OCI-LY1 (cell line): ENCODE data around the gene KIRREL3.

Experiments used
- H2AFZ ChIP-seq: fragments of 200-600 bp; sonication (generic), shearing (Covaris generic); 2 replicates; pipeline ENCODE4 v1.6.0; 2014; ENCODE audit warnings: antibody characterized with exemption, mild to moderate bottlenecking, low read length
- H3F3A ChIP-seq: fragments of 200-600 bp; sonication (generic), shearing (Covaris generic); 2 replicates; pipeline ENCODE4 v1.6.0; 2014; ENCODE audit warnings: mild to moderate bottlenecking, antibody characterized with exemption, low read length, moderate library complexity; ENCODE audit not compliant: insufficient read depth
- H3K27ac ChIP-seq: fragments of 200-600 bp; sonication (generic); 2 replicates; pipeline ENCODE4 v1.5.1; 2014; ENCODE audit warnings: low read length, mixed run types, mild to moderate bottlenecking, low read depth; ENCODE audit not compliant: poor library complexity, severe bottlenecking
- H3K27me3 ChIP-seq: fragments of 200-600 bp; sonication (generic); 2 replicates; pipeline ENCODE4 v1.6.0; 2014; ENCODE audit warnings: antibody characterized with exemption, mild to moderate bottlenecking, low read length, moderate library complexity; ENCODE audit not compliant: insufficient read depth
- H3K36me3 ChIP-seq: fragments of 200-600 bp; sonication (generic); 2 replicates; pipeline ENCODE4 v1.6.1; 2014; ENCODE audit warnings: mild to moderate bottlenecking, antibody characterized with exemption, low read length, moderate library complexity, mixed read lengths; ENCODE audit not compliant: insufficient read depth
- H3K4me1 ChIP-seq: fragments of 200-600 bp; sonication (generic); 2 replicates; pipeline ENCODE4 v1.5.1; 2014; ENCODE audit warnings: mild to moderate bottlenecking, low read length, moderate library complexity; ENCODE audit not compliant: insufficient read depth, severe bottlenecking
- H3K4me2 ChIP-seq: fragments of 200-600 bp; sonication (generic), shearing (Covaris generic); 2 replicates; pipeline ENCODE4 v1.6.1; 2014; ENCODE audit warnings: low read length
- H3K4me3 ChIP-seq: fragments of 200-600 bp; sonication (generic); 2 replicates; pipeline ENCODE4 v1.5.1; 2014; ENCODE audit warnings: low read length, low read depth, mild to moderate bottlenecking, mixed read lengths; ENCODE audit not compliant: poor library complexity, severe bottlenecking
- H3K79me2 ChIP-seq: fragments of 200-600 bp; shearing (Covaris generic); 2 replicates; pipeline ENCODE4 v1.6.1; 2016; ENCODE audit warnings: mixed run types, low read length, mixed read lengths; ENCODE audit not compliant: insufficient read depth
- H3K9ac ChIP-seq: fragments of 200-600 bp; sonication (generic), shearing (Covaris generic); 2 replicates; pipeline ENCODE4 v1.6.1; 2014; ENCODE audit warnings: mild to moderate bottlenecking, low read length, mixed read lengths
- H3K9me2 ChIP-seq: fragments of 200-600 bp; sonication (generic), shearing (Covaris generic); 2 replicates; pipeline ENCODE4 v1.6.1; 2014; ENCODE audit warnings: low read depth, mild to moderate bottlenecking, low read length, mixed read lengths
- H3K9me3 ChIP-seq: fragments of 200-600 bp; shearing (Covaris generic); 2 replicates; pipeline ENCODE4 v1.6.1; 2014; ENCODE audit warnings: low read length, mixed read lengths
- H4K20me1 ChIP-seq: fragments of 200-600 bp; sonication (generic), shearing (Covaris generic); 2 replicates; pipeline ENCODE4 v1.6.0; 2016; ENCODE audit warnings: mild to moderate bottlenecking, low read length; ENCODE audit not compliant: insufficient read depth
- EZH2 ChIP-seq: fragments of 200-600 bp; sonication (generic), shearing (Covaris generic); IDR thresholded peaks from 2 replicates; pipeline ENCODE4 v1.8.0; 2017; ENCODE audit warnings: borderline replicate concordance, mixed run types, mild to moderate bottlenecking, antibody characterized with exemption, low read length, moderate library complexity, mixed read lengths
- TF ChIP-seq, protein P1 (sequence below): fragments of 200-600 bp; sonication (generic), shearing (Covaris generic); IDR thresholded peaks from 2 replicates; pipeline ENCODE4 v1.5.1; 2017; ENCODE audit warnings: mild to moderate bottlenecking, antibody characterized with exemption, low read length, moderate library complexity, mixed read lengths

The KIRREL3 gene

GRCh38 chr11:126628790-126629621, 371.6 kb downstream of the KIRREL3 start:
- H3K9ac ChIP-seq, result no peak overlapping the region
- H4K20me1 ChIP-seq, result no peaks in the 10 kb centered on the region
- H3K36me3 ChIP-seq, result no peaks in the 10 kb centered on the region
- H3K79me2 ChIP-seq, result no peaks in the 10 kb centered on the region
- H3K27me3 ChIP-seq, result no peaks in the 10 kb centered on the region
- H3F3A ChIP-seq, result no peaks in the 10 kb centered on the region
- TF ChIP-seq, protein P1, sequence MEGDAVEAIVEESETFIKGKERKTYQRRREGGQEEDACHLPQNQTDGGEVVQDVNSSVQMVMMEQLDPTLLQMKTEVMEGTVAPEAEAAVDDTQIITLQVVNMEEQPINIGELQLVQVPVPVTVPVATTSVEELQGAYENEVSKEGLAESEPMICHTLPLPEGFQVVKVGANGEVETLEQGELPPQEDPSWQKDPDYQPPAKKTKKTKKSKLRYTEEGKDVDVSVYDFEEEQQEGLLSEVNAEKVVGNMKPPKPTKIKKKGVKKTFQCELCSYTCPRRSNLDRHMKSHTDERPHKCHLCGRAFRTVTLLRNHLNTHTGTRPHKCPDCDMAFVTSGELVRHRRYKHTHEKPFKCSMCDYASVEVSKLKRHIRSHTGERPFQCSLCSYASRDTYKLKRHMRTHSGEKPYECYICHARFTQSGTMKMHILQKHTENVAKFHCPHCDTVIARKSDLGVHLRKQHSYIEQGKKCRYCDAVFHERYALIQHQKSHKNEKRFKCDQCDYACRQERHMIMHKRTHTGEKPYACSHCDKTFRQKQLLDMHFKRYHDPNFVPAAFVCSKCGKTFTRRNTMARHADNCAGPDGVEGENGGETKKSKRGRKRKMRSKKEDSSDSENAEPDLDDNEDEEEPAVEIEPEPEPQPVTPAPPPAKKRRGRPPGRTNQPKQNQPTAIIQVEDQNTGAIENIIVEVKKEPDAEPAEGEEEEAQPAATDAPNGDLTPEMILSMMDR, result no peak
- no peak for TF ChIP-seq EZH2
- no peaks in the 10 kb centered on the region for H3K9me3 ChIP-seq
- no peak overlapping the region for H3K4me2 ChIP-seq
- no peak overlapping the region for H3K27ac ChIP-seq
- no peaks in the 10 kb centered on the region for H3K4me1 ChIP-seq
- no peak overlapping the region for H2AFZ ChIP-seq
- H3K9me2 ChIP-seq, result no peaks in the 10 kb centered on the region
- no peak overlapping the region for H3K4me3 ChIP-seq

DNA sequence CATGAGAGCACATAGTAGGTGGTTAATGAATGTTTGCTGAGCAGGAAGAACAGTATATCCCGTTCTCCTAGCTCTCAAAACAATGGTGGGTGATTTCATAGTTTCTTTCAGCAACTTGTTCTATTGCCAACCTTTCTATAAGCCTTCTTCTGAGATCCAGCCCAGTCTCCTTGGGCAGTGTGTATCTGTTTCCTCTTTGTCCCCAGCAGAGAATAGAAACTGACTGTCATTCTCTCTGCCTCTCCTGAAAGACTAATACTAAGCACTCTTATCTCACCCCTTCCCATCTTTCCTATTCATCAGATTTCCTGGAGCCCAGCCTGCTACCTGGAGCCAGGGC, 372.1 kb downstream of the KIRREL3 start:
- no peak overlapping the region for H3K4me3 ChIP-seq
- H2AFZ ChIP-seq, result no peak overlapping the region
- H3K4me2 ChIP-seq, result no peak overlapping the region
- no peaks in the 10 kb centered on the region for H3K4me1 ChIP-seq
- H4K20me1 ChIP-seq, result no peaks in the 10 kb centered on the region
- no peak overlapping the region for H3K9ac ChIP-seq
- no peak overlapping the region for H3K27ac ChIP-seq
- H3K36me3 ChIP-seq, result no peaks in the 10 kb centered on the region
- no peaks in the 10 kb centered on the region for H3K27me3 ChIP-seq
- no peaks in the 10 kb centered on the region for H3K9me2 ChIP-seq
- TF ChIP-seq, protein P1, result no peak
- no peak for TF ChIP-seq EZH2
- H3F3A ChIP-seq, result no peaks in the 10 kb centered on the region
- no peaks in the 10 kb centered on the region for H3K9me3 ChIP-seq
- H3K79me2 ChIP-seq, result no peaks in the 10 kb centered on the region

DNA sequence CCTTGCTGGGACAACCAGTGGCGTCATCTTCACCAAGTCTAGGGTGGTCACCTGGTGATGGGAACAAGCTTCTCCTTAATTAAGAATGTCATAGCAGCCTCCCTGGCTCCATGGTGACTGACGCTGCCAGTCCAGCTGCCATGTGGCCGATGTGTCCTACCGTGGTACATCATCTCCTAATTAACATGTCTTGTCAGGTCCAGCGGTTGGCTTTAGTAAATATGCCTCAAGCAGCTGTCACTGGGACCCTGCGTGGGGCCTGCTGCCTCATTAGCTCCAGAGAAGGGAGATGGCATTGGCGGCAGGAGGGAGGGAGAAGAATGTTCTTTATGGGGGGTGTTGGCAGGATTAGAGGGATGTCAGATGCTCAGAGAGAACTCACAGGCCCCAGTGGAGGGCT, 373.1 kb downstream of the KIRREL3 start:
- Histone ChIP-seq H3K4me1 (no peaks in the 10 kb centered on the region), H3K4me2 (no peak overlapping the region), H3K9ac (no peak overlapping the region), H3K9me3 (no peaks in the 10 kb centered on the region), H3K4me3 (no peak overlapping the region), H3K36me3 (no peaks in the 10 kb centered on the region), H2AFZ (no peak overlapping the region), H3K27ac (no peak overlapping the region), H3K9me2 (no peaks in the 10 kb centered on the region), H4K20me1 (no peaks in the 10 kb centered on the region), H3F3A (no peaks in the 10 kb centered on the region), H3K79me2 (no peaks in the 10 kb centered on the region), H3K27me3 (no peaks in the 10 kb centered on the region)
- TF ChIP-seq, protein P1, result no peak
- no peak for TF ChIP-seq EZH2
